ENCODE results near the gene PTPRK.

Gene PTPRK

GRCh38 chr6:128271011-128271410 lies 249.4 kb downstream of the PTPRK start:
- H3K4me3 ChIP-seq (ENCODE audit: low read depth, low read length), result no peak overlapping the region
- no peak for TF ChIP-seq CTCF (IDR thresholded peaks at IDR 0.05; ENCODE audit: low read depth, low read length)
- no peak for DNase-seq (ENCODE audit: low read depth, low spot score)
- in situ Hi-C loops (cut with HindIII; ENCODE audit: low sequenced_read_pairs), result no loop called here

DNA sequence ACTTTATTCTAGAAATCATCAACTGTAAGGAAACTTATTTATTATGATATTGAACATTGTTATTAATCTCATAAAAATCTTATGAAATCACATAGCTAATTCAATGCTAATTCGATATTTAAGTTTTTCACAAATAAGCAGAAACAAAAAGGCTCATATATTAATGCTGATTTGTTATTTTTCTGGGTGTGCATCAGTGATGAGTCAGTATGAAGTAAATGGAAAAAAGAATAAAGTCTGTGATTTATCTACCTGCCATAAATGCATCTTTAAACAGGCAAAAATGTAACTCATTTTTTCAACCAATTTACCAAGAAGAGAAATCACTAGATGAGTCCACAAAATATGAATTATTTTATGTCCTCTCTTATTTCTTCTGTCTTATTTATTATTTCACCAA lies 253.5 kb downstream of the PTPRK start:
- DNase-seq (ENCODE audit: low read depth, low spot score), result no peak
- in situ Hi-C loops (cut with HindIII; ENCODE audit: low sequenced_read_pairs), result no loop called here
- no peak for TF ChIP-seq CTCF (IDR thresholded peaks at IDR 0.05; ENCODE audit: low read depth, low read length)
- no peak overlapping the region for H3K4me3 ChIP-seq (ENCODE audit: low read depth, low read length)

GRCh38 chr6:128265706-128266105 lies 254.7 kb downstream of the PTPRK start:
- in situ Hi-C loops (cut with HindIII; ENCODE audit: low sequenced_read_pairs), result no loop called here
- DNase-seq (ENCODE audit: low read depth, low spot score), result no peak
- TF ChIP-seq CTCF (IDR thresholded peaks at IDR 0.05; ENCODE audit: low read depth, low read length), result no peak
- no peak overlapping the region for H3K4me3 ChIP-seq (ENCODE audit: low read depth, low read length)

DNA sequence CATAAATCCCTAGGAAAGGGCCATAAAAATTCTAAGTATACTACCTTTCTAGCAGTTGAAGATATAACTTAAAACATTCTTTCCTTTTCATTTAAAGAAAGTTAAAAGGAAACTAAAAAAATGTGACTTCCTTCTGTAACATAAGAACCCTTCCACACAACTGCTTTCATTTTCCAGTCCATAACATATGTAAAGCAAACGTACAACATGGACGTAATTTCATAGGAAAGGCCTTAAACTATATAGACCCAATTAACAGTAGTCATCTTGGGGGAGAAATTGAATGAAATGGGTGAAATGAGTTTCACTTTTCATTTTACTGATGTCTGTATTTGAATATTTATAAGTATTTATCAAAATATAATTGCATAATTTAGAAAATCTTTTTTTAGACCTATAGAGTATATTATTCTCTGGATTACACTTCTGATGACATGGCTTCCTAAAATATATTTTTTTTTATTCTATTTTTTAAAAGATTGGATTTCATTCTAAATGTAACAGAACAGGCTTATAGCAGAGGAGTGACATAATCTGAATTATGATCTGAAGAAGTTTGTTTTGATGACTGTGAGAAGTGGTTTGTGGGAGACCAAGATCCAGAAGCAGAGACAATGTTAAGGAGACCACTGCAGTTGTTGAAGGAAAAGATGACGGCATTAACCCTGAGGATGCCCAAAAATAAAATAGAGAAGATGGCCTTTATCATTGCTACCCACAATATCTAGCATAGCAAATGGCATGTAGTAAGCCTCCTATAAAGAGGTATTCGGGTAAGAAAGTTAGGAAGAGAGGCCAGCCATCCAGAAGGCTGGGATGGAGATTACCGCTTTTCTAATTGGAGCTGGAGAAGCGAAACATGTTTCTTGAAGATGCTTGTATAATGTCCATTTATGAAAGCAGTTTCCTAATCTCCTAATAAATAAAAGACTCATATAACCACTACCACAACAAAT lies 260.4 kb downstream of the PTPRK start:
- H3K4me3 ChIP-seq (ENCODE audit: low read depth, low read length), result no peak overlapping the region
- no peak for TF ChIP-seq CTCF (IDR thresholded peaks at IDR 0.05; ENCODE audit: low read depth, low read length)
- in situ Hi-C loops (cut with HindIII; ENCODE audit: low sequenced_read_pairs), result no loop called here
- no peak for DNase-seq (ENCODE audit: low read depth, low spot score)

DNA sequence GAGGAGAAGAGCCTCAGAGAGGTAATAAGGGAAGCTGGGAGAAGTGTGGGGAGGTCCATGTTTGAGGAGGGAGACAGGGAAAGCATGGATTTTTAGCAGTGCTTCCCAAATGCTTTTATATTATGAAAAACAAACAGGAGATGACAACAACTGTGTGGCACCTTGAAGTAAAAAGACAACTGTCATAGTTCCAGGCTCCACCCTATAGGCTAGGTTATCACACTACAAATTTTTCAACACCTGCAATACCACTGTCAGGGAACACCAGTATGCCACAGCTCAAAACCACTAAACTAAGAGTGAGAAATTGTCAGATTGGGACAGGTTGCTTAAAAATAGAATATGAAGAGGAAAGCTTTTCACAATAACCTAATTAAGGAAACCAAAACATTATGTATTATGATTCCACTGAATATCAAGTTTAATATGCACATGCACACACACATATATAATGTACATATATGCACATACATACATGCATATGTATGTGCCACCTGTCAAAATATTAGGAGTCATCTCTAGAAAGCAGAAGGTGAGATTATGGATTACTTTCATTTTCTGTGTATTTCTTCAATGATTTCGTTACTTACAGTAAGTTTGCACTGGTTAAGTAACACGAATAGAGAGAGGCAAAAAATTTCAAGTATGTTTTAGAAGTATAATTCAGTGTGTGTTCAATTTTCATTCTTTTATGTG lies 261.2 kb downstream of the PTPRK start:
- no peak for DNase-seq (ENCODE audit: low read depth, low spot score)
- no peak for TF ChIP-seq CTCF (IDR thresholded peaks at IDR 0.05; ENCODE audit: low read depth, low read length)
- in situ Hi-C loops (cut with HindIII; ENCODE audit: low sequenced_read_pairs), result no loop called here
- no peak overlapping the region for H3K4me3 ChIP-seq (ENCODE audit: low read depth, low read length)

DNA sequence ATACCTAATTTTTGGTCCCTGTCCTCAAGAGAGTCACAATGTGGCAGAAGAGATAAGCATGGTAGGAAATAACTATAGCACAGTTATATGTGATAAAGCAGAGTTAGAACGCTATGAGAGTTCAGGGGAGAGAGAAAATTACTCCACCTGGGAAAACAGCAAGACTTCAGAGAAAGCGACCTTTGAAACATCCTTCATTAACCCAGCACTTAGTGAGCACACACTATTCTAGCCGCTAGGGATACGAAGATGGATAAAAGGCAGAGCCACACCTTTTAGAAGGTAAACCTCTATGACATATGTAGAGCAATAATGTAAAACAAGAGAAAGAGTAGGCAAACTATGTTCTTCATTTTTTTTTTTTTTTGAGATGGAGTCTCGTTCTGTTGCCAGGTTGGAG lies 264.3 kb downstream of the PTPRK start:
- TF ChIP-seq CTCF (IDR thresholded peaks at IDR 0.05; ENCODE audit: low read depth, low read length), result no peak
- no peak overlapping the region for H3K4me3 ChIP-seq (ENCODE audit: low read depth, low read length)
- in situ Hi-C loops (cut with HindIII; ENCODE audit: low sequenced_read_pairs), result no loop called here
- DNase-seq (ENCODE audit: low read depth, low spot score), result no peak
